Vagina (tissue), 2 donors: ENCODE data around the gene QKI. TPM values are rescaled to one million over a fixed set of nuclear protein-coding genes. Genes with fewer than 3 reads are reported as not detected.

Source experiments
- DNase-seq, 2 donors: peaks; one replicate each; pipeline ENCODE4 v3.0.0-alpha.2; 2017; ENCODE audit errors: extremely low spot score in 2 of 2
- H3K27ac ChIP-seq: fragments of 200-600 bp; sonication (generic); one replicate; pipeline ENCODE4 v1.5.1; 2019
- H3K27me3 ChIP-seq: fragments of 200-600 bp; sonication (generic); one replicate; pipeline ENCODE4 v1.5.1; 2019
- H3K36me3 ChIP-seq, 2 donors: fragments of 200-600 bp; sonication (generic); one replicate each; pipeline ENCODE4 v1.5.1; 2017 to 2019
- H3K4me1 ChIP-seq: fragments of 200-600 bp; sonication (generic); one replicate; pipeline ENCODE4 v1.5.1; 2019
- H3K4me3 ChIP-seq, 2 donors: fragments of 200-600 bp; sonication (generic); 1 replicate in 1 of 2; 2 replicates in 1 of 2; pipeline ENCODE4 v1.5.1; 2016 to 2019
- H3K9me3 ChIP-seq: fragments of 200-600 bp; sonication (generic); one replicate; pipeline ENCODE4 v1.5.1; 2019
- POLR2A ChIP-seq, 2 donors: fragments of 450-650 bp; IDR thresholded peaks; one replicate each; pipeline ENCODE4 v1.6.1; 2017; ENCODE audit warnings: antibody characterized with exemption in 2 of 2, mild to moderate bottlenecking in 2 of 2, moderate library complexity in 2 of 2
- POLR2AphosphoS5 ChIP-seq, 2 donors: sonication (generic); formaldehyde crosslinking; IDR thresholded peaks; one replicate each; pipeline ENCODE4 v1.9.0; 2017; ENCODE audit warnings: antibody characterized with exemption in 2 of 2, mild to moderate bottlenecking in 2 of 2, low read depth in 1 of 2; ENCODE audit not compliant: insufficient read depth in 1 of 2
- intact Hi-C: fragments of 100-400 bp; cut with DNase I; formaldehyde crosslinking; loops from one replicate; pipeline ENCODE4 v1.15.1; 2023
- total RNA-seq: library from RNA; depleted of rRNA; stranded (reverse); fragments of >200 nt; gene quantifications from one replicate; pipeline ENCODE4 v1.2.3, GENCODE V29; 2016
- TF ChIP-seq, protein P1 (sequence below), 3 experiments: fragments of 450-650 bp in 2 of 3; fragments of 200-600 bp in 1 of 3; sonication (generic) in 1 of 3; IDR thresholded peaks; one replicate each; pipeline ENCODE4 v1.5.1; 2017 to 2019; ENCODE audit warnings: antibody characterized with exemption in 3 of 3, mild to moderate bottlenecking in 2 of 3, moderate library complexity in 2 of 3

The QKI gene
- total RNA-seq, 1 donor from 2014 or later: 142 TPM

DNA sequence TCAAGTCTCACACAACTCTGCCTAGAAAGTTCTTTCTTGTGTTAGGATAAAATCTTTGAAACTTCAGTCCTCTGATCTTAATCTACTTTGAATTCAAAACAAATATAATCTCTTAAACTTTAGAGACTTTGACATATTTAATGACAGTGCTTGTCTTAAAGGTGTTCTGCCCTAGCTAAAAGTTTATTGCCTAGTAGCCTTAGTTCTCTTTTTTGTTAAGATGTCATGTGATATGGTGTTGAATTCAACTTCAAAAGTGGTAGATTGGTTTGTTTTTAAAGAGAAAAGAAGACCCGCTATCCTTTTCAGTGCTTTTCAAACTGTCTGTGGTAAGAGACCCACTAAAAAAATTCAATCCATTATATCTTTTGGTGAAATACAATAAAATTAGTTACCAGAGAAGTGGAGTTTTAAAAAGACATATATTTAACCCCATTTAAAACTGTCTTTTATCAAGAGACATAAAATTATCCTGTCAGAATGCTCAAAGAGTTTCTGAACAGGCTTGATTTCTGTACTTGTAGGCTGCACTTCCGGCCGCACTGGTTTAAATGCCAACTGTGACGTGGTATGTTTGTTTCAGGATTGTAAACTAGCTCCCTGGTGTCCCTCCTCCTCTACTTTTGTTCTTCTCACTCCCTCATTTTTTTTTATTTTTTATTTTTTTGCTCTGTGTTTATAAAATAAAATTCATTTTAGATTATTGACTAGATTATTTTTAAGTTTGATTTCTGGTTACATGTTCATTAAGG is 76.5 kb downstream of the QKI start:
- DNase-seq: no peak
- Histone ChIP-seq H3K4me1 (peaks cover 55% of the 10 kb centered on the region), H3K27me3 (no peaks in the 10 kb centered on the region), H3K9me3 (no peaks in the 10 kb centered on the region), H3K4me3 (no peak overlapping the region), H3K27ac (peak overlapping the region; percentile 40), H3K36me3 (no peaks in the 10 kb centered on the region)
- intact Hi-C loops: no loop called here
- TF ChIP-seq, protein P1, sequence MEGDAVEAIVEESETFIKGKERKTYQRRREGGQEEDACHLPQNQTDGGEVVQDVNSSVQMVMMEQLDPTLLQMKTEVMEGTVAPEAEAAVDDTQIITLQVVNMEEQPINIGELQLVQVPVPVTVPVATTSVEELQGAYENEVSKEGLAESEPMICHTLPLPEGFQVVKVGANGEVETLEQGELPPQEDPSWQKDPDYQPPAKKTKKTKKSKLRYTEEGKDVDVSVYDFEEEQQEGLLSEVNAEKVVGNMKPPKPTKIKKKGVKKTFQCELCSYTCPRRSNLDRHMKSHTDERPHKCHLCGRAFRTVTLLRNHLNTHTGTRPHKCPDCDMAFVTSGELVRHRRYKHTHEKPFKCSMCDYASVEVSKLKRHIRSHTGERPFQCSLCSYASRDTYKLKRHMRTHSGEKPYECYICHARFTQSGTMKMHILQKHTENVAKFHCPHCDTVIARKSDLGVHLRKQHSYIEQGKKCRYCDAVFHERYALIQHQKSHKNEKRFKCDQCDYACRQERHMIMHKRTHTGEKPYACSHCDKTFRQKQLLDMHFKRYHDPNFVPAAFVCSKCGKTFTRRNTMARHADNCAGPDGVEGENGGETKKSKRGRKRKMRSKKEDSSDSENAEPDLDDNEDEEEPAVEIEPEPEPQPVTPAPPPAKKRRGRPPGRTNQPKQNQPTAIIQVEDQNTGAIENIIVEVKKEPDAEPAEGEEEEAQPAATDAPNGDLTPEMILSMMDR (IDR thresholded peaks at IDR 0.05): no peak
- TF ChIP-seq POLR2AphosphoS5 (IDR thresholded peaks at IDR 0.05; ENCODE audit: insufficient read depth in 1 of 2, low read depth in 1 of 2) (peak in 1 of 2 donors; percentile 78), POLR2A (IDR thresholded peaks at IDR 0.05) (no peak)

DNA sequence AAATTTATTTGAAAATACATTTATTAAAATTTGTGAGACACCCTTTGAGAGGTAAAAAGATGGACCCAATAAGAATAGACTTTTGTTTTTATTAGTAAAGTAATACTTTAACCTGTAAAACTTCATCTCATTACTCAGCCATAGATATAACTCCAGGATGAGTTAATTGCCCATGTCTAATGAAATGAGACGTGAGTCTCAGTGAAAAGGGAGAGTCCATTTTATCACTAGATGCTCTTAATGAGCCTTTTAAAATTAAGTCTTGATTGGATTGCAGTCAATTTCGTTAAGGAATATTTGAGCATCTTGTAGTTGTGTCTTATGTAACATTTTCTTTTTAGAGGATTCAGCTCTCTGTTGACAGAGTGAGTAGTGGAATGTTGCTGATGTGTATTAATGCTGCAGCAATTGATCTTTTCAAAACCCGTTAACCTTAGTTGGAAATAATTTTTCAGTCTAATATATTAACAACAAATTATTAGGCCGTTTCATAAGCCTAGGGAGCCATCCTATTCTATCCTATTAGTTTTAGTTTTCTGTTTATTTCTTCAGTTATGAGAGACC is 77.3 kb downstream of the QKI start:
- intact Hi-C loops: no loop called here
- no peaks in the 10 kb centered on the region for H3K36me3 ChIP-seq
- H3K4me1 ChIP-seq: peaks cover 53% of the 10 kb centered on the region
- peak overlapping the region; percentile 40 for H3K27ac ChIP-seq
- H3K27me3 ChIP-seq: no peaks in the 10 kb centered on the region
- no peak for DNase-seq
- H3K9me3 ChIP-seq: no peaks in the 10 kb centered on the region
- H3K4me3 ChIP-seq: no peak overlapping the region
- TF ChIP-seq, protein P1 (IDR thresholded peaks at IDR 0.05): no peak
- TF ChIP-seq POLR2AphosphoS5 (IDR thresholded peaks at IDR 0.05; ENCODE audit: insufficient read depth in 1 of 2, low read depth in 1 of 2) (no peak), POLR2A (IDR thresholded peaks at IDR 0.05) (no peak)

DNA sequence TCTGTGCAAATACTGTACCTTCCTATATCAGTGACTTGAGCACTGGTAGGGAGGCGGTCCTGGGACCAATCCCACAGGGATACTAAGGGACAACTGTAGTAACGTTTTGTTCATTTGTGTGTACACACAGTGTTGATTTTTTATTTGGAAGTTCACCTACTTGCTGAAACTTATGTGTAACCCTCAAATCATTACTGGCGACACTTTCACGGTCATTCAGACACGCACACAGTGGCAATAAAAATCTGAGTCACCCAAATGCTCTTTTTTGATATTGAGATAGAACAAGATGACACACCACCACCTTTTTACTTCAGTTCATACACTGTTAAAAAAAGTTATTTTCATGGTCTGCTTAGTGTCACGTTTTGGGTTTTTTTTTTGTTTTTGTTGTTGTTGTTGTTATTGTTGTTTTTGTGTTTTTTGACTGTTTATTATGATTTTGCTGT is 79.8 kb downstream of the QKI start:
- Histone ChIP-seq H3K4me1 (peaks cover 46% of the 10 kb centered on the region), H3K36me3 (no peaks in the 10 kb centered on the region), H3K9me3 (no peaks in the 10 kb centered on the region), H3K27ac (no peak overlapping the region), H3K4me3 (no peak overlapping the region), H3K27me3 (no peaks in the 10 kb centered on the region)
- no peak for DNase-seq
- TF ChIP-seq POLR2AphosphoS5 (IDR thresholded peaks at IDR 0.05; ENCODE audit: insufficient read depth in 1 of 2, low read depth in 1 of 2): no peak
- TF ChIP-seq POLR2A (IDR thresholded peaks at IDR 0.05): no peak
- TF ChIP-seq, protein P1 (IDR thresholded peaks at IDR 0.05): no peak
- intact Hi-C loops: no loop called here

DNA sequence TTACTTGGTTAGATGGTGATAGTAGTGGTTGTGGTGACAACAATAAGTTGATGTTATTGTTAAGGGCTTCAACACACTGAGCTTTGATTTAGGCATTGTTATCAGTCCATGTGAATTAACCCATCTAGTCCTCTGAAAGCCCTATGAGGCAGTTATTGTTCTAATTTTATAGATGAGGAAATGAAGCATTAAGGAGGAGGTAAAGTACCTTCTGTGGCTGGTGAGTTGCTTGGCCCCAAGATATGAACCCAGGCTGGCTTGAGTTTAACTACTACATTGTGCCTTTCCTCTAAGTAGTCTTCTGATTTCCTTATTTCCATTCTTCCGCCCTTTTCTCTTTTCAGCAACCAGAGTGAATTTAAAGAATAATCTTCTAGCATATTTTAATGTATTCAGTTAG is 81.7 kb downstream of the QKI start:
- Histone ChIP-seq H3K4me3 (no peak overlapping the region), H3K27me3 (no peaks in the 10 kb centered on the region), H3K27ac (no peak overlapping the region), H3K36me3 (no peaks in the 10 kb centered on the region), H3K9me3 (no peaks in the 10 kb centered on the region), H3K4me1 (peaks cover 46% of the 10 kb centered on the region)
- intact Hi-C loops: no loop called here
- TF ChIP-seq POLR2A (IDR thresholded peaks at IDR 0.05) (no peak), POLR2AphosphoS5 (IDR thresholded peaks at IDR 0.05; ENCODE audit: insufficient read depth in 1 of 2, low read depth in 1 of 2) (no peak)
- TF ChIP-seq, protein P1 (IDR thresholded peaks at IDR 0.05): no peak
- DNase-seq: no peak

DNA sequence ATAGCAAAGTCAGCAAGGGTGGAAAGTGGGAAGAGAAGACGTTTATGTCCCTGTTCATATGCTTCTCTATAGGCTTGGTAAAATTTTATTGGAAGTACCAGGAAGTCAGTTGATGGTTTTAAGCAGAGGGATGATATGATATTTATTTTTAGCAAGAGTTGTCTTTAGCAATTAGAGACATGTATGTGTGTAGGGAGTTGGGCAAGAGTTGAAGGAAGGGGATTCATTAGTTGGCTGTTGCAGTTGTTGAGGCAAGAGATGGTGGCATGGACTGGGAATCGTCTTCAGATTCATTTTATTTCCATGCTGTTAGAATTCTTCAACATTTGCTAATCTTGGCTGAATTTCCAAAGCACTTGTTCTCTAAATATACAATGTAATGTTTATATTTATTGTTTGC is 85.6 kb downstream of the QKI start:
- no peak for DNase-seq
- H3K27ac ChIP-seq: no peak overlapping the region
- no peak overlapping the region for H3K4me3 ChIP-seq
- no peaks in the 10 kb centered on the region for H3K9me3 ChIP-seq
- intact Hi-C loops: no loop called here
- peaks cover 27% of the 10 kb centered on the region for H3K4me1 ChIP-seq
- TF ChIP-seq, protein P1 (IDR thresholded peaks at IDR 0.05): no peak
- TF ChIP-seq POLR2A (IDR thresholded peaks at IDR 0.05) (no peak), POLR2AphosphoS5 (IDR thresholded peaks at IDR 0.05; ENCODE audit: insufficient read depth in 1 of 2, low read depth in 1 of 2) (no peak)
- H3K36me3 ChIP-seq: no peaks in the 10 kb centered on the region
- no peaks in the 10 kb centered on the region for H3K27me3 ChIP-seq
